ENCODE data around the gene GSTA2.
"Not testable (repeated sequence)": the region's sequence is repeated elsewhere in the genome, so short reads cannot be mapped to it uniquely, and the experiment has no call there.

Gene GSTA2

DNA sequence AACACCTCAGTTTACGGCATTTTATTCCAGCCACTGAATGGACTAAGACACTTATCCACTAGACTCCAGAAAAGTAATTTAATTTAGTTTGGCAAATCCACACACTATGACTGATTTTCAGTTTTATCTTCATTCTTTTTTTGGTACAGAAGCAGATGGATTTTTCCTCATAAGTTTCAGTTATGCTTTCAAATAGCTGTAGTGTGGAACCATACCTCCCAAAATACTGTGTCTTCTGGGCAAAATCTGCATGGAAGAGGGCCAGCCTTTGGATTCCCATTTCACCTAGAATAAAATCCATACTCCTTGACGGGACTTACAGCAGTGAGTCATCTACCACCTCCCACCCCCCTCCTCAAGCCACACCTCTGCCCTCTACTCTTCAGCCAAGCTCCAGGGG, 43.0 kb downstream of the GSTA2 start:
- TF ChIP-seq, protein P1, sequence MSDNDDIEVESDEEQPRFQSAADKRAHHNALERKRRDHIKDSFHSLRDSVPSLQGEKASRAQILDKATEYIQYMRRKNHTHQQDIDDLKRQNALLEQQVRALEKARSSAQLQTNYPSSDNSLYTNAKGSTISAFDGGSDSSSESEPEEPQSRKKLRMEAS (IDR thresholded peaks at IDR 0.05; ENCODE audit: low read depth, low read length): no peak
- TF ChIP-seq, protein P2, sequence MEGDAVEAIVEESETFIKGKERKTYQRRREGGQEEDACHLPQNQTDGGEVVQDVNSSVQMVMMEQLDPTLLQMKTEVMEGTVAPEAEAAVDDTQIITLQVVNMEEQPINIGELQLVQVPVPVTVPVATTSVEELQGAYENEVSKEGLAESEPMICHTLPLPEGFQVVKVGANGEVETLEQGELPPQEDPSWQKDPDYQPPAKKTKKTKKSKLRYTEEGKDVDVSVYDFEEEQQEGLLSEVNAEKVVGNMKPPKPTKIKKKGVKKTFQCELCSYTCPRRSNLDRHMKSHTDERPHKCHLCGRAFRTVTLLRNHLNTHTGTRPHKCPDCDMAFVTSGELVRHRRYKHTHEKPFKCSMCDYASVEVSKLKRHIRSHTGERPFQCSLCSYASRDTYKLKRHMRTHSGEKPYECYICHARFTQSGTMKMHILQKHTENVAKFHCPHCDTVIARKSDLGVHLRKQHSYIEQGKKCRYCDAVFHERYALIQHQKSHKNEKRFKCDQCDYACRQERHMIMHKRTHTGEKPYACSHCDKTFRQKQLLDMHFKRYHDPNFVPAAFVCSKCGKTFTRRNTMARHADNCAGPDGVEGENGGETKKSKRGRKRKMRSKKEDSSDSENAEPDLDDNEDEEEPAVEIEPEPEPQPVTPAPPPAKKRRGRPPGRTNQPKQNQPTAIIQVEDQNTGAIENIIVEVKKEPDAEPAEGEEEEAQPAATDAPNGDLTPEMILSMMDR (IDR thresholded peaks at IDR 0.05; ENCODE audit: low read depth, low read length): no peak
- TF ChIP-seq MYC (IDR thresholded peaks at IDR 0.05; ENCODE audit: low read depth, low read length) (no peak), POLR2A (IDR thresholded peaks at IDR 0.05; ENCODE audit: extremely low read depth, insufficient read length) (no peak)
- DNase-seq (ENCODE audit: low read depth): no peak
- H3K4me3 ChIP-seq (ENCODE audit: low read depth, low read length): no peak overlapping the region

DNA sequence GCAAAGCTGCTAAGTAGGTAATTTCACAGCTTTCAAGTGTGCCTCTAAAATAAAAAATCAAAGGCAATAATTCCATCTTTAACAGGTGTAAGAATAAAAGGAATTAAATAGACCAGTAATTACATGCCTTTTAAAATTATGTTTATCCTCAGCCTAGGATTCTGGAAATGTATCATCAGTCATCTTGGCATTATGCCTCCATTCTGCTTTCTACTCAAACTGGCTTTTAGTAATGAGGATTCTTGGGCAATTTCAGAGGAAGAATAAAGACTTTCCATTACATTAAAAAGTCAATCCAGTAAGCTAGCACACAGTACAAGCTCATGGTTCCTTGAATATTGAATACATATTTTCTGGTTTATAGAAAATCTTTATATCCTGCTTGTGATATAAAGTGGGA, 44.7 kb downstream of the GSTA2 start:
- H3K4me3 ChIP-seq (ENCODE audit: low read depth, low read length): no peak overlapping the region
- TF ChIP-seq POLR2A (IDR thresholded peaks at IDR 0.05; ENCODE audit: extremely low read depth, insufficient read length) (no peak), MYC (IDR thresholded peaks at IDR 0.05; ENCODE audit: low read depth, low read length) (no peak)
- TF ChIP-seq, protein P2 (IDR thresholded peaks at IDR 0.05; ENCODE audit: low read depth, low read length): no peak
- TF ChIP-seq, protein P1 (IDR thresholded peaks at IDR 0.05; ENCODE audit: low read depth, low read length): no peak
- DNase-seq (ENCODE audit: low read depth): no peak

DNA sequence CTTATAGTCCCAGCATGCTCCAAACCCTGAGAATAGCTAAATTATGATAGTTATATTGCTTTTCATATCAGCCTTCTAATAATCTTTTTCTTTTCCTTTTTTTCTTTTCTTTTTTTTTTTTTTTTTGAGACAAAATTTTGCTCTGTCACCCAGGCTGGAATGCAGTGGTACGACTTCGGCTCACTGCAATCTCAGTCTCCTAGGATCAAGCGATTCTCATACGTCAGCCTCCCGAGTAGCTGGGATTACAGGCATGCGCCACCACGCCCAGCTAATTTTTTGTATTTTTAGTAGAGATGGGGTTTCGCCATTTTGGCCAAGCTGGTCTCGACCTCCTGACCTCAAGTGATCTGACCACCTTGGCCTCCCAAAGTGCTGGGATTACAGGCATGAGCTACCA, 48.5 kb downstream of the GSTA2 start:
- DNase-seq (ENCODE audit: low read depth); H3K4me3 ChIP-seq (ENCODE audit: low read depth, low read length): not testable (repeated sequence)

DNA sequence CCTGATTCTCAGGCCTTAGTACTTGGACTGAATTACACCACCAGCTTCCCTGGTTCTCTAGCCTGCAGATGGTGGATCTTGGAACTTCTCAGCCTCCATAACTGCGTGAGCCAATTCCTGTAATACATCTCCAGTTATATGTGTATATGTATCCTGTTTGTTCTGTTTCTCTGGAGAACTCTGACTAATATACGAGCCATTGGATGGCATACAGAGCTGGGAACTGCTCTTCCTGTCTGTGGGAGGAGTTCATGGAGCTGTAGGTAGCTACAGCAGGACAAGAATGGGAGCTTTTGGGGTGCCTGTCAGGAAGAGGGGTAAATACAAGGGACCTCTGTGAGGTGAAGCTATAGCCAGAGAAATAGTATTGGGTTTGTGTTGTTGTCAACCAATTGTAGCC, 51.1 kb downstream of the GSTA2 start:
- no peak for TF ChIP-seq MYC (IDR thresholded peaks at IDR 0.05; ENCODE audit: low read depth, low read length)
- TF ChIP-seq, protein P2 (IDR thresholded peaks at IDR 0.05; ENCODE audit: low read depth, low read length): no peak
- TF ChIP-seq, protein P1 (IDR thresholded peaks at IDR 0.05; ENCODE audit: low read depth, low read length): no peak
- TF ChIP-seq POLR2A (IDR thresholded peaks at IDR 0.05; ENCODE audit: extremely low read depth, insufficient read length): no peak
- DNase-seq (ENCODE audit: low read depth): no peak
- H3K4me3 ChIP-seq (ENCODE audit: low read depth, low read length): no peak overlapping the region

DNA sequence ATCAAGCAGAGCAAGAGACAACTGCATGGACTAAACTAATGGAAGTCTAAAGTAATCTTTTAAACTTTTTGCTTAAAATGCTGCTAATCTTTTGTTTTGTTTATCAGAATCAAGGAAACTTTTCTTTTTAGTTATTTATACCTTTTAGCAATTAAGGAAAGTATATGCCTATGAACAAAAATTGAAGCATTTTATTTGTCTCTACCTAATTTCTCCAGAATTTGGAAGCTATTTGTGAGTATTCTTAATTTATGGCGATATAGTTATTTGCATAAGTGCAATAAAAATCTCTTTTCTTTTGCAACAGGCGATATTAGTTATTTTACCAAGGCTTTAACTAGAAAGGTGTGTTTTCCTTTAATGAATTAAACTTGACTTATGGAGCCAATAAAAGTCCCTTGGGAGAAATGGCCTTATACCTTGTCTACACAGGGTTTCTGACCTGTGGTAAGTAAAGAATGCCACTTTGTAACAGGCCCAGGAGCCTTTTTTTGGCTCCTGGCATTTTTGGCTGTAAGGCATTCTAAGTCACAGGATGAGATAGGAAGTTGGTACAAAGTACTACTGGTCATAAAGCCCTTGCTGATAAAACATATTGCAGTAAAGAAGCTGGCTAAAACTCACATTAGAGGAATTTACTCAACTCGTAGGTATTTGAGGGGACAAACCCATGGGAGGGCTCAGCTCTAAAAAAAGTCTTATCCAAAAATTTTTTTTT, 55.2 kb downstream of the GSTA2 start:
- no peak overlapping the region for H3K4me3 ChIP-seq (ENCODE audit: low read depth, low read length)
- TF ChIP-seq, protein P1 (IDR thresholded peaks at IDR 0.05; ENCODE audit: low read depth, low read length): no peak
- TF ChIP-seq, protein P2 (IDR thresholded peaks at IDR 0.05; ENCODE audit: low read depth, low read length): no peak
- TF ChIP-seq MYC (IDR thresholded peaks at IDR 0.05; ENCODE audit: low read depth, low read length): no peak
- TF ChIP-seq POLR2A (IDR thresholded peaks at IDR 0.05; ENCODE audit: extremely low read depth, insufficient read length): no peak
- no peak for DNase-seq (ENCODE audit: low read depth)

DNA sequence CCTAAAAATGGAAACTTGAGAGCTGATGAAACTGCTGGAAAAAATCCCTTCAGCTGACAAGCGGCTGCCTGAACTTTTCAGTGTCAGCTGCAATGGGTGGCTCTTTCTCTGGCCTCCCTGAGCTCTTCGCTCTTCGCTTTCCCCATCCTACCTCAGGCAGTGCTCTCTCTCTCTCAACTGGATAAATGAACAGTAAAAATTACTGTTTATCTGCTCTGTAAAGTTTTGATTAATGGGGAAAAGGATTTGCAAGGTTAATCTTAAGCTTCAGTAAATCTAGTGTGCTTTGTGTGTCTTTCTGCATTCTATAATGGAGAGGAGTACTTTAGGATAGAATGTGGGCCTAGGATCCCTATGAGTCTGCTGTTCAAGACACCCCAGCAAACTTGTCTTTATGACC, 57.3 kb downstream of the GSTA2 start:
- TF ChIP-seq, protein P1 (IDR thresholded peaks at IDR 0.05; ENCODE audit: low read depth, low read length): no peak
- H3K4me3 ChIP-seq (ENCODE audit: low read depth, low read length): no peak overlapping the region

DNA sequence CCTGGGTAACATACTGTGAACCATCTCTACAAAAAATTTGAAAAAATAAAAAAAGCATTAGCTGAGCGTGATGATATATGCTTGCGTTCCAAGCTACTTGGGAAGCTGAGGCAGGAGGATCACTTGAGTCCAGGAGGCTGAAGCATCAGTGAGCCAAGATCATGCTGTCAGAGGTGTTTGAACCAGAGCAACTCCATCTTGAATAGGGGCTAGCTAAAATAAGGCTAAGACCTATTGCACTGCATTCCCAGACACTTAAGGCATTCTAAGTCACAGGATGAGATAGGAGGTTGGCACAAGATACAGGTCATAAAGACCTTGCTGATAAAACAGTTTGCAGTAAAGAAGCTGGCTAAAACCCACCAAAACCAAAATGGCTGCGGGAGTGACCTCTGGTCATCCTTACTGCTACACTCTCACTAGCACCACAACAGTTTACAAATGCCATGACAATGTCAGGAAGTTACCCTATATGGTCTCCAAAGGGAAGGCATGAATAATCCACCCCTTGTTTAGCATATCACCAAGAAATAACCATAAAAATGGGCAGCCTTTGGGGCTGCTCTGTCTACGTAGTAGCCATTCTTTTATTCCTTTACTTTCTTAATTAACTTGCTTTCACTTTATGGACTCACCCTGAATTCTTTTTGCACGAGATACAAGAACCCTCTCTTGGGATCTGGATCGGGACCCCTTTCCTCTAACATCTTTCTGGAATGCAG, 58.3 kb downstream of the GSTA2 start:
- DNase-seq (ENCODE audit: low read depth): not testable (repeated sequence)

More for the DNA sequence above, 57.3 kb downstream of the GSTA2 start:
- DNase-seq (ENCODE audit: low read depth): no peak

More for the DNA sequence above, 58.3 kb downstream of the GSTA2 start:
- not testable (repeated sequence) for H3K4me3 ChIP-seq (ENCODE audit: low read depth, low read length)
